ELR (cell line): ENCODE results near the gene PLXNA3.
A peak's percentile ranks its signal among the peaks of the same experiment; 100 is the strongest.

Experiments
- DNase-seq: peaks from one replicate; pipeline ENCODE4 v3.0.0-alpha.2; 2015; ENCODE audit warnings: low read depth

PLXNA3 gene

GRCh38 chrX:154458954-154459778, 1.1 kb downstream of the PLXNA3 start:
- DNase-seq: peak; percentile 34

GRCh38 chrX:154459832-154460231, 1.8 kb downstream of the PLXNA3 start:
- no peak for DNase-seq

- DNase-seq: no peak
These were observed 2.2 kb downstream of the PLXNA3 start for GRCh38 chrX:154460326-154460725.

- DNase-seq: no peak
These were observed 4.3 kb downstream of the PLXNA3 start for GRCh38 chrX:154462396-154462795.

- no peak for DNase-seq
These were observed 5.6 kb downstream of the PLXNA3 start for GRCh38 chrX:154463611-154464220.

- no peak for DNase-seq
These were observed 6.8 kb downstream of the PLXNA3 start for GRCh38 chrX:154464806-154465365.

DNA sequence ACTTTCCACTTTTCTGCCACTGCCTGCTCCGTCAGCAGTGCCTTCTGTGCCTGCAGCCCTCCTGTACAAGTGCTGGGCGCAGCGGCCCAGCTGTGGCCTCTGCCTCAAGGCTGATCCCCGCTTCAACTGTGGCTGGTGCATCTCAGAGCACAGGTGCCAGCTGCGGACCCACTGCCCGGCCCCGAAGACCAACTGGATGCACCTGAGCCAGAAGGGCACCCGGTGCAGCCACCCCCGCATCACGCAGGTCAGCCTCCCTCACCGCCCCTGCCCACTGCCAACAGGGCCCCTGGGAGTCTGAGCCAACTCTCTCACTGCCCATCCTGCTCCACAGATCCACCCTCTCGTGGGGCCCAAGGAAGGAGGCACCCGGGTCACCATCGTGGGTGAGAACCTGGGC, 7.5 kb downstream of the PLXNA3 start:
- no peak for DNase-seq

DNA sequence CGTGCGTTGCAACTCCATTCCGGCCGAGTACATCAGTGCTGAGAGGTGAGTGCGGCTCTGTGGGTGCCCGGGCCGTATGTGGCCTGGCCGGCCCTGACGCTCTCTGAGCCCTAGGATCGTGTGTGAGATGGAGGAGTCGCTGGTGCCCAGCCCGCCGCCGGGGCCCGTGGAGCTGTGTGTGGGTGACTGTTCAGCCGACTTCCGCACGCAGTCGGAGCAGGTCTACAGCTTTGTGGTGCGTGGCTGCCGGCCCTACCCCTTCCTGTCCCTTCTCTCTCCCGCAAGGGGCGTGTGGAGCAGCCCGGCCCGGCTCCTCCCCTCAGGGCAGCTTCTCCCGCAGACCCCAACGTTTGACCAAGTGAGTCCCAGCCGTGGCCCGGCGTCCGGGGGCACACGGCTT, 8.0 kb downstream of the PLXNA3 start:
- DNase-seq: no peak

DNA sequence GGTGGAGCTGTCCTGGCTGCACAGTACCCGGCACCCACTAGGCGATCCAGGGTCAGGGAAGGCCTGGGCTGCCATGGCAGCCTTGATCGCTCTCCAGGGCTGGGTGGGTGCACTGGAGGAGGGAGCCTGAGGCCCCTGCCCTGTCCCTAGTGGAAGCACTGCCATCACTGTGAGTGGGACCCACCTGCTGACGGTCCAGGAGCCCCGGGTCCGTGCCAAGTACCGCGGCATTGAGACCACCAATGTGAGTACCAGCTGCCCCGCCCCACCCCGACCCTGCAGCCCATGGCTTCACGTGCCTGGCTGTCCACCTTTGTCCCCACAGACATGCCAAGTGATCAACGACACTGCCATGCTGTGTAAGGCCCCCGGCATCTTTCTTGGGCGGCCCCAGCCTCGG, 8.8 kb downstream of the PLXNA3 start:
- no peak for DNase-seq

GRCh38 chrX:154467556-154467955, 9.5 kb downstream of the PLXNA3 start:
- DNase-seq: no peak

DNA sequence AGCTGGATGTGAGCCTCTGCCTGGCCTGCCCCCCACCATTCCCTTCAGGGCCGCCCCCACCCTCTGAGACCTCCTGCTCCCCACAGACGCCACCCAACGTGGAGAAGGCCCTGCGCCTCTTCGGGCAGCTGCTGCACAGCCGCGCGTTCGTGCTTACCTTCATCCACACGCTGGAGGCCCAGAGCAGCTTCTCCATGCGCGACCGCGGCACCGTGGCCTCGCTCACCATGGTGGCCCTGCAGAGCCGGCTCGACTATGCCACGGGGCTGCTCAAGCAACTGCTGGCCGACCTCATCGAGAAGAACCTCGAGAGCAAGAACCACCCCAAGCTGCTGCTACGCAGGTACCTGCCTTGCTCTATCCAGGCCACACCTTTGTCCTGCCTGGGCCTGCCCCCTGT, 10.1 kb downstream of the PLXNA3 start:
- DNase-seq: no peak

DNA sequence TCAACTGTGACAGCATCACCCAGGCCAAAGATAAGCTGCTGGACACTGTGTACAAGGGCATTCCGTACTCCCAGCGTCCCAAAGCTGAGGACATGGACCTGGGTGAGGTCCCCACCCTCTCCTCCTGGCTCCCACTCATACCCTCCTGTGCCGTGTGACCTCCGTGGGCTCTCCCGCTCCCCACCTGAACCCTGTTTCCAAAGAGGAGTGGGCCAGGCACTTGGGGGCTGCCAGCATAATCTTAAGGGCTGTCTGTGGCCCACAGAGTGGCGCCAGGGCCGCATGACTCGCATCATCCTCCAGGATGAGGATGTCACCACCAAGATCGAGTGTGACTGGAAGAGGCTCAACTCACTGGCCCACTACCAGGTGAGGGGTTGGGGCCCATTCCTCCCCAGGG, 11.0 kb downstream of the PLXNA3 start:
- no peak for DNase-seq

DNA sequence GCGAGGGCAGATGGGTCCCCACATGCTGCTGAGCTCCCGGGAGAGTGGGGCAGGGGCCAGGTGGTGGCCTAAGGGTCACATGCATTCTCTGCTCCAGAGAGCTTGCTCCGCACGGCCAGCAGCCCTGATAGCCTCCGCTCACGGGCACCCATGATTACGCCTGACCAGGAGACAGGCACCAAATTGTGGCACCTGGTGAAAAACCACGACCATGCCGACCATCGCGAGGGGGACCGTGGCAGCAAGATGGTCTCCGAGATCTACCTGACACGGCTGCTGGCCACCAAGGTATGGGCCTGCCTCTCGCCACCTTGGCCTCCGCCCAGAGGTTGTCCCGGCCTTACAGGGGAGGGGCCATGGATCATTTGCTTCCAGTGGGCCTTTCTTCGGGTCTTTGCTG, 11.8 kb downstream of the PLXNA3 start:
- DNase-seq: no peak

- DNase-seq: no peak
These were observed 12.4 kb downstream of the PLXNA3 start for GRCh38 chrX:154470434-154470833.

GRCh38 chrX:154470914-154471568, 13.0 kb downstream of the PLXNA3 start:
- DNase-seq: no peak

DNA sequence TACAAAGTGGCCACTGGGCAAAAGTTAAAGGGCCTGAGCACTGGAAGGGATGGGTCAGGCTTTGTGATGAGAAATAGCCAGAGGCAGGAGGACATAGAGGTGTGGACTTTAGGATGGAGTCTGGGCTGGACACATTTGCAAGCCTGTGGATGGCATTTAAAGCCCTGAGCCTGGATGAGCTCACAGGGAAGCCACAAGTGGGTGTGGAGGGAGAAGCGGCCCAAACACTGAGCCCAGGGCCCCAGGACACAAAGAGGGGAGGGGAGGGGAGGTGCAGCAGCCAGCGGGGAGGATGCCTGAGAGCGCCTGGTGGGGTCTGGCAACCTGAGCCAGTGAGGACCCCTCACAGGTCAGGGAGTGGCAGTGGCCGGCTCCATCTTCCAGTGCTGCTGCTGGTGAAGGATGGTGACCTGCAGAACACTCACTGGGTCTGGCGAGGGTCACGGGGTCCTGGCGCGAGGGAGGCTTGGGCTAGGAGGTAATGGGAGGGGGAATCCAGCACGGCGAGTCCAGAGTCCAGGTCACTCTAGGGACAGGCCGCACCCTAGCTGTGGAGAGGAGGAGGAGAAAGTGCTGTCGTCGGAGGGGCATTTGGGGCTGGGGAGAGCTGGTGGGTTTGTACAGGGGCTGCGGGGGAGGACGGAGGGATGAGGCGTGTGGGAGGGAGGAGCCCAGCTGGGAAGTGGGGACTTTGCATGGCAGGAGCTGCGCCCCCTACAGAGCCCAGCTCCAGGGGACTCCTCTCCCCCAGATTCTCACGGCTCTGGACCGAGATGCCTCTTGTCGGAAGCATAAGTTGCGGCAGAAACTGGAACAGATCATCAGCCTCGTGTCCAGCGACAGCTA, 14.0 kb downstream of the PLXNA3 start:
- DNase-seq: no peak

GRCh38 chrX:154472685-154473632, 14.9 kb downstream of the PLXNA3 start:
- no peak for DNase-seq

DNA sequence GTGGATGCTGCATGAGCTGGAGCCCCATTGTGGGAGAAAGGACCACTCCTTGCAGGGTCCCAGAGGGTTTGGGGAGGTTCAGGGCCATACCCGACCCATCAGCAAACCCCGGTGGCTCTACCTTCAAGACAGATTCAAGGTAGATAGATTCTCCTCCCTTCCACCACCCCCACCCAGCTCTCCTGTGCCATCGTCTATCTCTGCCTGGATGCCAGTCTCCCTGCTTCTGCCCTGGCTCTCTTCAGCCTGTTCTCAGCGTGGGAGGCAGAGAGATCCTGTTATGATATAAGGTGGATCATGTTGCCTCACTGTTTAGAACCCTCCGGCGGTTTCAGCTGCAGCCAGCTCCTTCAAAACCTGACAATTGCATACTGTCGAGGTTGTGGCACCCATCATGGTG, 15.6 kb downstream of the PLXNA3 start:
- DNase-seq: no peak

GRCh38 chrX:154476821-154477220, 18.7 kb downstream of the PLXNA3 start:
- DNase-seq: no peak

- DNase-seq: no peak
These were observed 19.9 kb downstream of the PLXNA3 start for GRCh38 chrX:154477891-154478477.
